Activated T-helper 17 cell treated with anti-CD3 and anti-CD28 coated beads, Interleukin-2, amount 50 U/mL, for 72 hours (primary cell): ENCODE data around the gene NFIX. TPM values are rescaled to one million over a fixed set of nuclear protein-coding genes. Genes with fewer than 3 reads are reported as not detected.

Source experiments
- ATAC-seq: fragments of 150-1000 bp; cut with Tn5 transposase; replicated peaks from 2 replicates; pipeline ENCODE4 v1.10.0; 2021; ENCODE audit warnings: mild to moderate bottlenecking, moderate library complexity
- H3K27ac Mint-ChIP-seq: one replicate; pipeline ENCODE4 v1.8.0; 2022; ENCODE audit warnings: mixed read lengths
- H3K27me3 Mint-ChIP-seq: one replicate; pipeline ENCODE4 v1.8.0; 2022; ENCODE audit warnings: mixed read lengths
- H3K36me3 Mint-ChIP-seq: one replicate; pipeline ENCODE4 v1.8.0; 2022; ENCODE audit warnings: low read depth, mild to moderate bottlenecking, mixed read lengths
- H3K4me1 Mint-ChIP-seq: one replicate; pipeline ENCODE4 v1.8.0; 2022; ENCODE audit warnings: mixed read lengths
- H3K4me3 Mint-ChIP-seq: one replicate; pipeline ENCODE4 v1.8.0; 2022; ENCODE audit warnings: mild to moderate bottlenecking, mixed read lengths
- H3K9me3 Mint-ChIP-seq: one replicate; pipeline ENCODE4 v1.8.0; 2022; ENCODE audit warnings: mixed read lengths
- total RNA-seq, 2 donors: library from RNA; stranded (reverse); gene quantifications; one replicate each; pipeline ENCODE4 v1.2.3, GENCODE V29; 2022

The NFIX gene
- total RNA-seq, 2 donors from 2014 or later = 0.43 to 1.1 TPM

- peaks cover 16% of the 10 kb centered on the region for H3K27me3 Mint-ChIP-seq
- no peaks in the 10 kb centered on the region for H3K36me3 Mint-ChIP-seq
- H3K4me1 Mint-ChIP-seq = no peaks in the 10 kb centered on the region
- no peaks in the 10 kb centered on the region for H3K9me3 Mint-ChIP-seq
- no peak for ATAC-seq
- no peak overlapping the region for H3K27ac Mint-ChIP-seq
- no peak overlapping the region for H3K4me3 Mint-ChIP-seq
Measured at GRCh38 chr19:13062317-13062716, 67.0 kb downstream of the NFIX start.

DNA sequence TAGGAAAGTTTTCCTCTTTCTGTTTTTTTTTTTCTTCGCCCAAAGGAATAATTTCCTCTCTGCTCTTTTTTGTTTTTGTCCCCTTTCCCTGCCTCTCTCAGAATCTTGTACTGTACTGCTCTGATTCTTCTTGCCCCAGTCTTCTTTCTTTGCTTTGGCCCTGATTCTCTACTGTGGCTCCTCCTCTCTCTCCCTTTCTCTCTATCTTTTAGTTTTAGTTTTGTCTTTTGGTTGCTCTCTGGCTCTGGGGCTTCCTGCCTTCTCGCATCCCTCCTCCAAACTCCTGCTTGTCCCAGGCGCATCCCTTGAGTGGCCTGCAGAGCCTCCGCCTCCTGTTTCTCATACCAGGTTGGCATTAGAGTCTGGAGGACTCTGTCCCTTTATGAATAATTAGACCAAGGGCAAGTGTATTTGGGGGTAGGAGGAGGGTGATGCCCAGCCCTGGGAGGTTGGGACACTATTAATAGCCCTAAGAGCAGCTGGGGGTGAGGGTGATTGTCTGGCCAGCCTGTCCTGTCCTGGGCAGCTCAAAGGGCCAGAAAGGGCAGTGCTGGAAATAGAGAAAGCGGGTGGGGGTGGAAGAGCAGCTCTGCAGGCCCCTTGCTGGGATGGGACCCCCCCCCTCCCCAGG, 68.3 kb downstream of the NFIX start:
- Mint-ChIP-seq H3K4me3 (no peak overlapping the region), H3K27ac (no peak overlapping the region), H3K9me3 (no peaks in the 10 kb centered on the region), H3K36me3 (no peaks in the 10 kb centered on the region), H3K27me3 (peaks cover 20% of the 10 kb centered on the region), H3K4me1 (no peaks in the 10 kb centered on the region)
- ATAC-seq = no peak

- Mint-ChIP-seq H3K36me3 (no peaks in the 10 kb centered on the region), H3K27ac (no peak overlapping the region), H3K27me3 (peaks cover 21% of the 10 kb centered on the region), H3K4me1 (no peaks in the 10 kb centered on the region), H3K9me3 (no peaks in the 10 kb centered on the region), H3K4me3 (no peak overlapping the region)
- ATAC-seq = no peak
Measured at GRCh38 chr19:13064092-13064489, 68.8 kb downstream of the NFIX start.

DNA sequence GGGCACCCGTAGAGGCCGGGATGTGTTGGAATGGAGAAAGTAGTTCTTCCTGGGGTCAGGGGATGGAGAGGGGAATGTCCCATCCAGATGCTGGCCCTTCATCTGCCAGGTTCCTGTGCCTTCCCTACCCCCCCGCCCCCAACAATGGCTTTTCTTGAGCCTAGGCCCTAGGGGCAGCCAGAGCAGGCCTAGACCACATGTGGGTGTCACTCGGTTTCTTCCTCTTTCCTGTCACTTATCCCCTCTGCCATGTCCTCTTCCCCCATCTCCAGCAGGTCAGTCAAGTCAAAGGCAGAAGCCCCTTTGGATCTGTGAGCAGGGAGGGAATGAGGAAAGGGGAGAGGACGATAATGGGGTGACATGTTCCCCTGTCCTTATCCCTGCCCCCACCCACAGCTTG, 71.0 kb downstream of the NFIX start:
- Mint-ChIP-seq H3K36me3 (no peaks in the 10 kb centered on the region), H3K27me3 (peaks cover 20% of the 10 kb centered on the region), H3K4me3 (no peak overlapping the region), H3K27ac (no peak overlapping the region), H3K4me1 (no peaks in the 10 kb centered on the region), H3K9me3 (no peaks in the 10 kb centered on the region)
- ATAC-seq = no peak

DNA sequence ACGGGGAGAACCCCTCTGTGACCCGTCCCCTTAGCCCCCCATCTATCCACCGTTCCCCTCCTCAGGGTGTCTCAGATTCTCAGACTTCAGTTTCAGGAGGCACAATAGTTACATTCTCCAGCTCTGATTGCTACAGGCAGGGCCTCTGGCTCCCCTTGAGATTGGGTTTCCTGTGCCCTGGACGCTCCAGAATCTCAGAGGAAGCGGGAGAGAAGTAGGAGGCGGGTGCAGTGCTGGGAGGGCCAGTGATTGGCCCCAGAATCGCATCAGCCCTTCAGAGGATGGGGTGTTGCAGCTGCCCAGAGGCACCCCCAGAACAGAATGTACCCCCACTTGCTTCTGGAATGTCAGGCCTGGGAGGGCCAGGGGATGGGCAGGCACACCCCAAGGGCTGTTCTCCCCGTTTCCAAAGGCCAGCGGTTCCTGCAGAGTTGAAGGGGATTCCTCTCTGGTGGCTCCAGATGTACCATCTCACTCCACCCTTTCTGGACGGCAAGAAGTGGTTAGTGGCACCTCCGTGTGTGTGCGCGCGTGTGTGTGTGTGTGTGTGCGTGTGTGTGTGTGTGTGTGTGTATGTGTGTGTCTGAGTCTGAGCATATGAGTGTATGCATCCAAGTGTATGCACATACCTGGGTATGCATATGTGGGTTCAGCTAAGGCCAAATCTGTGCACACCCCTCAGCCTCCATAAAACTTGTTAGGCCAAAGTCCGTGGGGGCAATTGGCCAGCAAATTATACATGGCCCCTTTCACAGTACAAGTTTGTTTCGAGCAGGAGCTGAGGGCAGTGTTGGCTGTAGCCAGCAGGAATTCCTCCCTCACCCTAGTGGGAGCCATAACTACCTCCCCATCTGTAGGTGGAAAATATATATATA, 71.9 kb downstream of the NFIX start:
- no peak for ATAC-seq
- H3K9me3 Mint-ChIP-seq = no peaks in the 10 kb centered on the region

GRCh38 chr19:13068085-13068846, 73.0 kb downstream of the NFIX start:
- H3K27me3 Mint-ChIP-seq = peaks cover 15% of the 10 kb centered on the region
- ATAC-seq = no peak
- H3K9me3 Mint-ChIP-seq = no peaks in the 10 kb centered on the region
- no peaks in the 10 kb centered on the region for H3K4me1 Mint-ChIP-seq
- no peaks in the 10 kb centered on the region for H3K36me3 Mint-ChIP-seq
- no peak overlapping the region for H3K27ac Mint-ChIP-seq
- H3K4me3 Mint-ChIP-seq = no peak overlapping the region

More for the DNA sequence above, 71.9 kb downstream of the NFIX start:
- no peak overlapping the region for H3K27ac Mint-ChIP-seq
- no peaks in the 10 kb centered on the region for H3K4me1 Mint-ChIP-seq
- H3K36me3 Mint-ChIP-seq = no peaks in the 10 kb centered on the region
- peaks cover 16% of the 10 kb centered on the region for H3K27me3 Mint-ChIP-seq
- H3K4me3 Mint-ChIP-seq = no peak overlapping the region

- peaks cover 11% of the 10 kb centered on the region for H3K27me3 Mint-ChIP-seq
- H3K36me3 Mint-ChIP-seq = no peaks in the 10 kb centered on the region
- no peak for ATAC-seq
- no peak overlapping the region for H3K4me3 Mint-ChIP-seq
- H3K27ac Mint-ChIP-seq = no peak overlapping the region
- H3K4me1 Mint-ChIP-seq = no peaks in the 10 kb centered on the region
- no peaks in the 10 kb centered on the region for H3K9me3 Mint-ChIP-seq
Measured at GRCh38 chr19:13069415-13070359, 74.4 kb downstream of the NFIX start.

- Mint-ChIP-seq H3K4me3 (no peak overlapping the region), H3K27ac (no peak overlapping the region), H3K4me1 (no peaks in the 10 kb centered on the region), H3K9me3 (no peaks in the 10 kb centered on the region), H3K36me3 (no peaks in the 10 kb centered on the region), H3K27me3 (peaks cover 11% of the 10 kb centered on the region)
- no peak for ATAC-seq
Measured at GRCh38 chr19:13070425-13071140, 75.3 kb downstream of the NFIX start.

DNA sequence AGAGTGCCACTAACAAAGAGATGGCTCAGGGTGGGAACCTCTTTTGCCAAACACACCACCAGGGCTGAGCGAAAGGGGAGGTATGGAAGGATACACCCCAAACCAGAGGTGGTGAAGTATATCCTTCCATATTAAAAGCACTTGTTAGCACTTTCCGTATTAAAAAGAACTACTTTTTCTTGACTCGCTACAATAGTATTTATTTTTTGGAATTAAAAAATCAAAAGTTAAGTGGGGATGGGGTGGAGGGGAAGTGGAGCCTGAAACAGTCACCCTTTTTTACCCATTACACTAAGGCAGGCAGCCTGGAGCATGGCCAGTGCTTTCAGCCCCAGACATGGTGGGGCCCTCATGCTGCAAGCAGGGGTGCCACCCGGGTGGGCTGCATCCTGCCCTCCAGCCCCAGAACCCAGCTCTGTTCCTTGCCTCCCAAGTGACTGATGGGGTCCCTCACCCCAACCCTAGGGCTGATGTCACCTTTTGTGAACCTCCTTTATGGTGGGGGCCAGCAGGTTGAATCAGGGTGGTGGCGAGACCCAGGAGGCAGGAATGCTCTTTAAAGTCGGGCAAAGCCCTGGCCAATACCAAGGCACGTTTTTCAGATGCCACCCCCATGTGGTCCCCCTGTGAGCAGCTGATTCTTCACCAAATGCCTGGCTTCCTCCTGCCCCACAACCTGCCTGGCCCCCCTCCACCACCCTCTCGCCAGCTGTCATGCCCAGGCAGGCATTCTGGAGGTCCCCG, 76.3 kb downstream of the NFIX start:
- H3K36me3 Mint-ChIP-seq = no peaks in the 10 kb centered on the region
- no peaks in the 10 kb centered on the region for H3K9me3 Mint-ChIP-seq
- no peak overlapping the region for H3K27ac Mint-ChIP-seq
- no peak for ATAC-seq
- H3K27me3 Mint-ChIP-seq = peaks cover 11% of the 10 kb centered on the region
- no peaks in the 10 kb centered on the region for H3K4me1 Mint-ChIP-seq
- no peak overlapping the region for H3K4me3 Mint-ChIP-seq

- no peaks in the 10 kb centered on the region for H3K9me3 Mint-ChIP-seq
Measured at GRCh38 chr19:13072188-13072908, 77.1 kb downstream of the NFIX start.

DNA sequence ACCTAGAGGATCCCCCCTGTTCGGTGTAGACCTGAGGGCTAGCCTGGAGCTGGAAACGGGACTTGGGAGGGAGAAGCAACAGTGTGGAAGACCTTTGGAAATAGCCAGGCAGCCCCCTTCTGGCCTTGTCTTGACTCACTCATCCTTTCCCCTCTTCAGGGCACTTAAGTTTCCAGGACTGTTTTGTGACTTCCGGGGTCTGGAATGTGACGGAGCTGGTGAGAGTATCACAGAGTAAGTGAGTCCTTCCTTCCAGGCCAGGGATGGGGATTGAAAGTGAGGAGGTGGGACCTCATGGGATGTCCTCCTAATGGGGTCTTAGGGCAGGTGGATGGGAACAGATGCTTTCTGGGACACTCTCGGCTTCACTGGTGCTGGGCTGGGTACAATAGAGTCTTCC, 78.0 kb downstream of the NFIX start:
- no peak overlapping the region for H3K27ac Mint-ChIP-seq
- H3K9me3 Mint-ChIP-seq = no peaks in the 10 kb centered on the region
- peaks cover 8% of the 10 kb centered on the region for H3K27me3 Mint-ChIP-seq
- no peak overlapping the region for H3K4me3 Mint-ChIP-seq
- H3K4me1 Mint-ChIP-seq = no peaks in the 10 kb centered on the region
- no peak for ATAC-seq
- H3K36me3 Mint-ChIP-seq = no peaks in the 10 kb centered on the region

More at GRCh38 chr19:13072188-13072908, 77.1 kb downstream of the NFIX start:
- Mint-ChIP-seq H3K4me3 (no peak overlapping the region), H3K27me3 (peaks cover 11% of the 10 kb centered on the region), H3K36me3 (no peaks in the 10 kb centered on the region), H3K4me1 (no peaks in the 10 kb centered on the region), H3K27ac (no peak overlapping the region)
- ATAC-seq = no peak

DNA sequence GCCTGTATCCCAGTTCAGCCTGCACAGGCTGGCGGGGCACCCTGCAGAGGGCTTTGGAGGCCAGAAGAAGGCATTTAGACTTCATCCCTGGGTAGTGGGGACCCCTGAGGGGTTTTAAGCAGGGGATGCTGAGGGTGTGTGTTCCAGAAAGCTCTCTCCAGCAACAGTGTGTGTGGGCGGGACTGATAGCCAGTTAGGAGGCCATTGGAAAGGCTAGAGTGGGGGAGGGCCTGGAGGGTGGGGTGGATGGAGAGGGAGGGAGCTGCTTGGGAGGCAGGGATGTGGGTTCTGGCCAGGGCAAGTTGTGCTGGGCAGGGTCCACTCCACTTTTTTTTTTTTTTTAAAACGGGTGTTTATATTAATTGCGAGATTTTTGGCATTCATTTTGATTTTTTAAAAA, 79.1 kb downstream of the NFIX start:
- ATAC-seq = no peak
- Mint-ChIP-seq H3K36me3 (no peaks in the 10 kb centered on the region), H3K27me3 (peaks cover 4% of the 10 kb centered on the region), H3K9me3 (no peaks in the 10 kb centered on the region), H3K4me1 (no peaks in the 10 kb centered on the region), H3K27ac (no peak overlapping the region), H3K4me3 (no peak overlapping the region)
